ENCODE results near the gene KPNA1. TPM values are rescaled to one million over a fixed set of nuclear protein-coding genes. Genes with fewer than 3 reads are reported as not detected.

The KPNA1 gene
- total RNA-seq, 1 experiment from 2014 or later: 58.8 TPM

- H3K4me3 Mint-ChIP-seq: no peak overlapping the region
- H3K27ac Mint-ChIP-seq: no peak overlapping the region
- H3K27me3 Mint-ChIP-seq (ENCODE audit: low read depth): no peaks in the 10 kb centered on the region
- no peaks in the 10 kb centered on the region for H3K9me3 Mint-ChIP-seq
- DNase-seq (ENCODE audit: low spot score) (no peak), ATAC-seq (no peak)
- no peaks in the 10 kb centered on the region for H3K36me3 Mint-ChIP-seq
- TF ChIP-seq PREB (CRISPR knock-in tag; IDR thresholded peaks at IDR 0.05; ENCODE audit: borderline replicate concordance) (no peak), NR3C1 (CRISPR knock-in tag; conservative IDR thresholded peaks at IDR 0.05; ENCODE audit: low read depth) (no peak), JAZF1 (CRISPR knock-in tag; IDR thresholded peaks at IDR 0.05) (no peak), ESRRA (CRISPR knock-in tag; IDR thresholded peaks at IDR 0.05; ENCODE audit: borderline replicate concordance) (no peak), ZNF138 (CRISPR knock-in tag; conservative IDR thresholded peaks at IDR 0.05) (no peak)
- CTCF ChIA-PET: no interaction called here
- peaks cover 16% of the 10 kb centered on the region for H3K4me1 Mint-ChIP-seq
- POLR2A ChIA-PET: interaction anchor here (0.8 kb wide), 1 partner anchor 162 kb away, joined by 3 read pairs; no protein-coding TSS in a partner anchor
Measured at GRCh38 chr3:122553171-122553570, 38.4 kb upstream of the KPNA1 start.

DNA sequence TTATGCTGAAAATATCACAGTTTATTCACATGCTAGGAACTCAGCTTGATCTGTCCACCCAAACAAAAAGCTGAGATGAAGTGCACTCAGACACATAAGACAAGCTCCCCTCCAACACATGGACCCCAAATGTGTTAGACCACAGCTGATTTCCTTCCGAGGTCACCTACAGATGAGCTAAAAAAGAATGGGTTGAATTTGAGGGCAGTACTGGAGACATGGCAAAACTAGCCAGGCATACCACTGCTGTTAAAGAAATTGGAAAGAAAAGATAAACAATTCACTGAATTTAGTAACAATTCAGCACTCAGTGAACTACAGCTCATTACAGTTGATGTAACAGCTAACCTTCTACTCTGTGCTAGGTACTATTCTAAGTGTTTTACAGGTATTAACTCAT is 33.9 kb upstream of the KPNA1 start:
- no peak for ATAC-seq
- Mint-ChIP-seq H3K27ac (no peak overlapping the region), H3K9me3 (no peaks in the 10 kb centered on the region), H3K4me3 (no peak overlapping the region), H3K36me3 (no peaks in the 10 kb centered on the region), H3K27me3 (ENCODE audit: low read depth) (no peaks in the 10 kb centered on the region), H3K4me1 (peaks cover 13% of the 10 kb centered on the region)
- DNase-seq (ENCODE audit: low spot score): no peak
- POLR2A ChIA-PET: no interaction called here
- TF ChIP-seq JUN (CRISPR knock-in tag; IDR thresholded peaks at IDR 0.05): no peak
- TF ChIP-seq ZNF121 (CRISPR knock-in tag; IDR thresholded peaks at IDR 0.05): no peak
- TF ChIP-seq, protein P1, sequence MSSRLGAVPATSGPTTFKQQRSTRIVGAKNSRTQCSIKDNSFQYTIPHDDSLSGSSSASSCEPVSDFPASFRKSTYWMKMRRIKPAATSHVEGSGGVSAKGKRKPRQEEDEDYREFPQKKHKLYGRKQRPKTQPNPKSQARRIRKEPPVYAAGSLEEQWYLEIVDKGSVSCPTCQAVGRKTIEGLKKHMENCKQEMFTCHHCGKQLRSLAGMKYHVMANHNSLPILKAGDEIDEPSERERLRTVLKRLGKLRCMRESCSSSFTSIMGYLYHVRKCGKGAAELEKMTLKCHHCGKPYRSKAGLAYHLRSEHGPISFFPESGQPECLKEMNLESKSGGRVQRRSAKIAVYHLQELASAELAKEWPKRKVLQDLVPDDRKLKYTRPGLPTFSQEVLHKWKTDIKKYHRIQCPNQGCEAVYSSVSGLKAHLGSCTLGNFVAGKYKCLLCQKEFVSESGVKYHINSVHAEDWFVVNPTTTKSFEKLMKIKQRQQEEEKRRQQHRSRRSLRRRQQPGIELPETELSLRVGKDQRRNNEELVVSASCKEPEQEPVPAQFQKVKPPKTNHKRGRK (CRISPR knock-in tag; IDR thresholded peaks at IDR 0.05; ENCODE audit: borderline replicate concordance): no peak
- no peak for TF ChIP-seq EMX1 (CRISPR knock-in tag; IDR thresholded peaks at IDR 0.05)
- TF ChIP-seq ZNF281 (CRISPR knock-in tag; IDR thresholded peaks at IDR 0.05): no peak
- TF ChIP-seq PRRX2 (CRISPR knock-in tag; IDR thresholded peaks at IDR 0.05): no peak
- no peak for TF ChIP-seq TCF7 (CRISPR knock-in tag; IDR thresholded peaks at IDR 0.05; ENCODE audit: low read depth)
- TF ChIP-seq CREB1 (CRISPR knock-in tag; IDR thresholded peaks at IDR 0.05): no peak
- TF ChIP-seq, protein P2, sequence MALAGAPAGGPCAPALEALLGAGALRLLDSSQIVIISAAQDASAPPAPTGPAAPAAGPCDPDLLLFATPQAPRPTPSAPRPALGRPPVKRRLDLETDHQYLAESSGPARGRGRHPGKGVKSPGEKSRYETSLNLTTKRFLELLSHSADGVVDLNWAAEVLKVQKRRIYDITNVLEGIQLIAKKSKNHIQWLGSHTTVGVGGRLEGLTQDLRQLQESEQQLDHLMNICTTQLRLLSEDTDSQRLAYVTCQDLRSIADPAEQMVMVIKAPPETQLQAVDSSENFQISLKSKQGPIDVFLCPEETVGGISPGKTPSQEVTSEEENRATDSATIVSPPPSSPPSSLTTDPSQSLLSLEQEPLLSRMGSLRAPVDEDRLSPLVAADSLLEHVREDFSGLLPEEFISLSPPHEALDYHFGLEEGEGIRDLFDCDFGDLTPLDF (CRISPR knock-in tag; IDR thresholded peaks at IDR 0.05): no peak
- TF ChIP-seq, protein P3, sequence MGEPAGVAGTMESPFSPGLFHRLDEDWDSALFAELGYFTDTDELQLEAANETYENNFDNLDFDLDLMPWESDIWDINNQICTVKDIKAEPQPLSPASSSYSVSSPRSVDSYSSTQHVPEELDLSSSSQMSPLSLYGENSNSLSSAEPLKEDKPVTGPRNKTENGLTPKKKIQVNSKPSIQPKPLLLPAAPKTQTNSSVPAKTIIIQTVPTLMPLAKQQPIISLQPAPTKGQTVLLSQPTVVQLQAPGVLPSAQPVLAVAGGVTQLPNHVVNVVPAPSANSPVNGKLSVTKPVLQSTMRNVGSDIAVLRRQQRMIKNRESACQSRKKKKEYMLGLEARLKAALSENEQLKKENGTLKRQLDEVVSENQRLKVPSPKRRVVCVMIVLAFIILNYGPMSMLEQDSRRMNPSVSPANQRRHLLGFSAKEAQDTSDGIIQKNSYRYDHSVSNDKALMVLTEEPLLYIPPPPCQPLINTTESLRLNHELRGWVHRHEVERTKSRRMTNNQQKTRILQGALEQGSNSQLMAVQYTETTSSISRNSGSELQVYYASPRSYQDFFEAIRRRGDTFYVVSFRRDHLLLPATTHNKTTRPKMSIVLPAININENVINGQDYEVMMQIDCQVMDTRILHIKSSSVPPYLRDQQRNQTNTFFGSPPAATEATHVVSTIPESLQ (CRISPR knock-in tag; IDR thresholded peaks at IDR 0.05): no peak
- no peak for TF ChIP-seq ZNF671 (CRISPR knock-in tag; IDR thresholded peaks at IDR 0.05)
- no peak for TF ChIP-seq RELA (CRISPR knock-in tag; IDR thresholded peaks at IDR 0.05; ENCODE audit: borderline replicate concordance)
- no peak for TF ChIP-seq ERG (CRISPR knock-in tag; IDR thresholded peaks at IDR 0.05)
- TF ChIP-seq, protein P4, sequence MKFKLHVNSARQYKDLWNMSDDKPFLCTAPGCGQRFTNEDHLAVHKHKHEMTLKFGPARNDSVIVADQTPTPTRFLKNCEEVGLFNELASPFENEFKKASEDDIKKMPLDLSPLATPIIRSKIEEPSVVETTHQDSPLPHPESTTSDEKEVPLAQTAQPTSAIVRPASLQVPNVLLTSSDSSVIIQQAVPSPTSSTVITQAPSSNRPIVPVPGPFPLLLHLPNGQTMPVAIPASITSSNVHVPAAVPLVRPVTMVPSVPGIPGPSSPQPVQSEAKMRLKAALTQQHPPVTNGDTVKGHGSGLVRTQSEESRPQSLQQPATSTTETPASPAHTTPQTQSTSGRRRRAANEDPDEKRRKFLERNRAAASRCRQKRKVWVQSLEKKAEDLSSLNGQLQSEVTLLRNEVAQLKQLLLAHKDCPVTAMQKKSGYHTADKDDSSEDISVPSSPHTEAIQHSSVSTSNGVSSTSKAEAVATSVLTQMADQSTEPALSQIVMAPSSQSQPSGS (CRISPR knock-in tag; IDR thresholded peaks at IDR 0.05; ENCODE audit: borderline replicate concordance, low read depth): no peak
- TF ChIP-seq ZNF423 (CRISPR knock-in tag; IDR thresholded peaks at IDR 0.05): no peak
- CTCF ChIA-PET: interaction anchor here (0.5 to 1.5 kb wide), 2 partner anchors 17 to 130 kb away, joined by 3 read pairs; no protein-coding TSS in a partner anchor

All from WTC11 (cell line).